ENCODE measurements around the gene ANKRD23.

ANKRD23 gene

GRCh38 chr2:96788442-96789244 lies 55.2 kb downstream of the ANKRD23 start:
- peak; percentile 2 for DNase-seq (ENCODE audit: low read depth)
- in situ Hi-C loops (cut with HindIII; ENCODE audit: low sequenced_read_pairs), result no loop called here
- TF ChIP-seq CTCF (IDR thresholded peaks at IDR 0.05; ENCODE audit: low read depth, low read length, missing control alignments), result no peak
- H3K4me3 ChIP-seq (ENCODE audit: low read depth, low read length), result no peak overlapping the region
